HTR-8/SVneo (cell line): ENCODE measurements around the gene UBXN10.
A peak's percentile ranks its signal among the peaks of the same experiment; 100 is the strongest.

Experiments used
- DNase-seq: peaks from one replicate; pipeline ENCODE4 v3.0.0; 2011; ENCODE audit warnings: low spot score, mixed read lengths; ENCODE audit not compliant: insufficient read length
- FAIRE-seq: peaks from 2 replicates; lab custom pipeline; 2011; peaks lifted over from hg19 to GRCh38; lab: Jason Lieb, UNC

Gene UBXN10

GRCh38 chr1:20182415-20182814 is 3.5 kb upstream of the UBXN10 start:
- DNase-seq (no peak), FAIRE-seq (no peak)

- no peak for DNase-seq
Measured at GRCh38 chr1:20183035-20183434, 2.9 kb upstream of the UBXN10 start.

GRCh38 chr1:20183616-20184271 is 2.2 kb upstream of the UBXN10 start:
- DNase-seq (no peak), FAIRE-seq (no peak)

More at GRCh38 chr1:20183035-20183434, 2.9 kb upstream of the UBXN10 start:
- FAIRE-seq = no peak

GRCh38 chr1:20184481-20184900 is 1.4 kb upstream of the UBXN10 start:
- FAIRE-seq (no peak), DNase-seq (no peak)

GRCh38 chr1:20184997-20185833 is 681 bp upstream of the UBXN10 start:
- no peak for DNase-seq
- no peak for FAIRE-seq

GRCh38 chr1:20187103-20187812 is 1.4 kb downstream of the UBXN10 start:
- DNase-seq = no peak
- no peak for FAIRE-seq

GRCh38 chr1:20187813-20188454 is 2.0 kb downstream of the UBXN10 start:
- FAIRE-seq = no peak
- DNase-seq = no peak

- DNase-seq = no peak
- no peak for FAIRE-seq
Measured at GRCh38 chr1:20188455-20188817, 2.5 kb downstream of the UBXN10 start.

GRCh38 chr1:20189664-20190063 is 3.8 kb downstream of the UBXN10 start:
- DNase-seq = no peak
- no peak for FAIRE-seq

GRCh38 chr1:20190256-20191160 is 4.6 kb downstream of the UBXN10 start:
- no peak for FAIRE-seq
- DNase-seq = no peak

GRCh38 chr1:20191266-20191825 is 5.5 kb downstream of the UBXN10 start:
- DNase-seq (no peak), FAIRE-seq (no peak)

- DNase-seq (no peak), FAIRE-seq (no peak)
Measured at GRCh38 chr1:20192364-20192763, 6.5 kb downstream of the UBXN10 start.

GRCh38 chr1:20192871-20193411 is 7.0 kb downstream of the UBXN10 start:
- no peak for FAIRE-seq
- DNase-seq = no peak

GRCh38 chr1:20194224-20194623 is 8.3 kb downstream of the UBXN10 start:
- DNase-seq (no peak), FAIRE-seq (no peak)

GRCh38 chr1:20194757-20195461 is 9.0 kb downstream of the UBXN10 start:
- FAIRE-seq = no peak

GRCh38 chr1:20195462-20195780 is 9.5 kb downstream of the UBXN10 start:
- DNase-seq = no peak
- FAIRE-seq = no peak

More at GRCh38 chr1:20194757-20195461, 9.0 kb downstream of the UBXN10 start:
- DNase-seq = peak; percentile 46

GRCh38 chr1:20197329-20197791 is 11.5 kb downstream of the UBXN10 start:
- FAIRE-seq (no peak), DNase-seq (no peak)

- FAIRE-seq = no peak
- no peak for DNase-seq
Measured at GRCh38 chr1:20198296-20198695, 12.4 kb downstream of the UBXN10 start.
